H1 (cell line): Measurements from ENCODE around the gene FBXL17. TPM values are rescaled to one million over a fixed set of nuclear protein-coding genes. Genes with fewer than 3 reads are reported as not detected.

Experiments
- CTCF ChIA-PET: fragments of 300-600 bp; sonication (Branson Sonifier 250); formaldehyde crosslinking; loops from one replicate; lab custom pipeline; 2021; ENCODE audit not compliant: partially characterized antibody; lab: Charles Lee
- POLR2A ChIA-PET: fragments of 300-600 bp; sonication (Branson Sonifier 250); formaldehyde crosslinking; loops from one replicate; lab custom pipeline; 2021; ENCODE audit warnings: inconsistent platforms; ENCODE audit not compliant: partially characterized antibody; lab: Charles Lee
- DNase-seq, 2 experiments: peaks; one replicate each; pipeline versions ENCODE4 v3.0.0 to v3.0.0-alpha.2; 2010 to 2022; ENCODE audit warnings: low spot score in 2 of 2, low read depth in 1 of 2, mixed read lengths in 1 of 2
- FAIRE-seq: peaks from 2 replicates; lab custom pipeline; 2011; peaks lifted over from hg19 to GRCh38; lab: Jason Lieb, UNC
- H2AFZ ChIP-seq: 2 replicates; pipeline ENCODE4 v1.8.1; 2012; ENCODE audit warnings: low read length, inconsistent platforms
- H2AK5ac ChIP-seq: 2 replicates; pipeline ENCODE4 v1.6.1; 2013; ENCODE audit warnings: low read depth, low read length
- H2BK120ac ChIP-seq: replicated peaks from 2 replicates; pipeline ENCODE3; 2013; ENCODE audit warnings: low read depth, low read length, inconsistent platforms
- H2BK12ac ChIP-seq: 2 replicates; pipeline ENCODE4 v1.6.1; 2013; ENCODE audit warnings: low read depth, low read length
- H2BK15ac ChIP-seq: 2 replicates; pipeline ENCODE4 v1.6.1; 2013; ENCODE audit warnings: low read length
- H2BK20ac ChIP-seq: 2 replicates; pipeline ENCODE4 v1.6.1; 2013; ENCODE audit warnings: low read length
- H2BK5ac ChIP-seq: 2 replicates; pipeline ENCODE4 v1.6.1; 2013; ENCODE audit warnings: low read depth, low read length
- H3K14ac ChIP-seq: 2 replicates; pipeline ENCODE4 v1.6.1; 2013; ENCODE audit warnings: inconsistent platforms; ENCODE audit not compliant: insufficient read length
- H3K18ac ChIP-seq: 2 replicates; pipeline ENCODE4 v1.6.1; 2013; ENCODE audit warnings: low read length; ENCODE audit errors: extremely low read depth
- H3K23ac ChIP-seq: 2 replicates; pipeline ENCODE4 v1.6.1; 2013; ENCODE audit warnings: inconsistent platforms; ENCODE audit not compliant: insufficient read length
- H3K23me2 ChIP-seq: 2 replicates; pipeline ENCODE4 v1.6.1; 2013; ENCODE audit warnings: low read depth, low read length
- H3K27ac ChIP-seq: 2 replicates; pipeline ENCODE4 v1.6.1; 2011; ENCODE audit warnings: low read depth, low read length, inconsistent platforms
- H3K27me3 ChIP-seq, 4 experiments: replicated peaks in 1 of 4; 1 replicate in 1 of 4; 2 replicates in 3 of 4; pipeline versions ENCODE4 v1.6.1 to v1.8.1; 2011 to 2013; ENCODE audit warnings: low read length in 3 of 4, mild to moderate bottlenecking in 3 of 4, inconsistent platforms in 2 of 4, mixed read lengths in 2 of 4, moderate library complexity in 1 of 4; ENCODE audit not compliant: control insufficient read depth in 3 of 4, insufficient read depth in 3 of 4; ENCODE audit errors: extremely low read depth in 1 of 4
- H3K36me3 ChIP-seq, 4 experiments: 2 replicates each; pipeline versions ENCODE4 v1.6.1 to v1.8.1; 2011 to 2013; ENCODE audit warnings: mild to moderate bottlenecking in 4 of 4, low read length in 3 of 4, moderate library complexity in 2 of 4, control low read depth in 1 of 4, inconsistent platforms in 1 of 4; ENCODE audit not compliant: insufficient read depth in 4 of 4, control insufficient read depth in 2 of 4
- H3K4ac ChIP-seq: replicated peaks from 2 replicates; pipeline ENCODE3; 2013; ENCODE audit warnings: low read length, low read depth, mixed read lengths, inconsistent platforms; ENCODE audit not compliant: insufficient read length
- H3K4me1 ChIP-seq, 4 experiments: replicated peaks in 1 of 4; 1 replicate in 1 of 4; 2 replicates in 3 of 4; pipeline versions ENCODE4 v1.6.1 to v1.8.1; 2011 to 2013; ENCODE audit warnings: low read length in 3 of 4, inconsistent platforms in 2 of 4, mixed read lengths in 1 of 4; ENCODE audit not compliant: insufficient read depth in 4 of 4, control insufficient read depth in 3 of 4
- H3K4me2 ChIP-seq, 2 experiments: 2 replicates each; pipeline versions ENCODE4 v1.6.1 to v1.8.1; 2011 to 2013; ENCODE audit warnings: low read depth in 2 of 2, low read length in 2 of 2, control low read depth in 1 of 2, inconsistent platforms in 1 of 2, mild to moderate bottlenecking in 1 of 2; ENCODE audit not compliant: insufficient read depth in 1 of 2
- H3K4me3 ChIP-seq, 4 experiments: fragments of 200-600, 300-600 bp in 1 of 4; sonication (generic), shearing (Covaris generic), sonication (Bioruptor Twin) in 1 of 4; 2 replicates each; pipeline versions ENCODE4 v1.5.1 to v1.8.1; 2011 to 2016; ENCODE audit warnings: low read length in 4 of 4, low read depth in 3 of 4, control low read depth in 2 of 4, inconsistent platforms in 2 of 4, mild to moderate bottlenecking in 2 of 4, mixed read lengths in 1 of 4, moderate library complexity in 1 of 4; ENCODE audit not compliant: insufficient read depth in 2 of 4; ENCODE audit errors: extremely low read depth in 1 of 4
- H3K56ac ChIP-seq: replicated peaks from 2 replicates; pipeline ENCODE3; 2013; ENCODE audit warnings: low read depth, mild to moderate bottlenecking, mixed read lengths, low read length, inconsistent platforms; ENCODE audit not compliant: insufficient read length
- H3K79me1 ChIP-seq: 2 replicates; pipeline ENCODE4 v1.6.1; 2013; ENCODE audit warnings: low read depth, low read length, control low read depth
- H3K79me2 ChIP-seq, 2 experiments: 2 replicates each; pipeline versions ENCODE4 v1.6.1 to v1.8.1; 2012 to 2013; ENCODE audit warnings: low read length in 2 of 2, mild to moderate bottlenecking in 2 of 2, inconsistent platforms in 1 of 2; ENCODE audit not compliant: insufficient read depth in 2 of 2, control insufficient read depth in 1 of 2
- H3K9ac ChIP-seq, 4 experiments: replicated peaks in 1 of 4; 1 replicate in 1 of 4; 2 replicates in 3 of 4; pipeline versions ENCODE4 v1.6.1 to v1.8.1; 2011 to 2013; ENCODE audit warnings: low read depth in 3 of 4, low read length in 3 of 4, control low read depth in 2 of 4, mild to moderate bottlenecking in 2 of 4, moderate library complexity in 2 of 4, inconsistent platforms in 1 of 4; ENCODE audit errors: extremely low read depth in 1 of 4
- H3K9me3 ChIP-seq, 2 experiments: 2 replicates each; pipeline versions ENCODE4 v1.6.1 to v1.8.1; 2012 to 2013; ENCODE audit warnings: mild to moderate bottlenecking in 2 of 2, moderate library complexity in 2 of 2, control low read depth in 1 of 2, inconsistent platforms in 1 of 2, low read depth in 1 of 2, low read length in 1 of 2, mixed read lengths in 1 of 2; ENCODE audit not compliant: insufficient read depth in 2 of 2
- H4K20me1 ChIP-seq, 2 experiments: replicated peaks in 1 of 2; 2 replicates each; pipeline versions ENCODE3 to v1.8.1; 2011 to 2013; ENCODE audit warnings: inconsistent platforms in 2 of 2, low read length in 2 of 2, mild to moderate bottlenecking in 1 of 2; ENCODE audit not compliant: insufficient read depth in 2 of 2, control insufficient read depth in 1 of 2
- H4K5ac ChIP-seq: 2 replicates; pipeline ENCODE4 v1.6.1; 2013; ENCODE audit warnings: low read length, low read depth, mixed read lengths, inconsistent platforms; ENCODE audit not compliant: insufficient read length
- H4K8ac ChIP-seq: 2 replicates; pipeline ENCODE4 v1.8.0; 2013; ENCODE audit warnings: mild to moderate bottlenecking, moderate library complexity, low read length, inconsistent platforms; ENCODE audit not compliant: insufficient read depth; ENCODE audit errors: extremely low read depth
- H4K91ac ChIP-seq: replicated peaks from 2 replicates; pipeline ENCODE3; 2013; ENCODE audit warnings: low read length, mixed read lengths, inconsistent platforms; ENCODE audit not compliant: insufficient read length
- RAD21 ChIP-seq, 2 experiments: IDR thresholded peaks in 1 of 2; conservative IDR thresholded peaks in 1 of 2; 2 replicates each; pipeline ENCODE4 v1.6.1; 2011; ENCODE audit warnings: low read depth in 2 of 2, low read length in 2 of 2, improper control_type of control experiment in 1 of 2, inconsistent platforms in 1 of 2, mild to moderate bottlenecking in 1 of 2, moderate library complexity in 1 of 2
- TAF1 ChIP-seq: IDR thresholded peaks from 2 replicates; pipeline ENCODE4 v1.6.1; 2011; ENCODE audit warnings: mild to moderate bottlenecking, low read depth, low read length
- WGBS, 2 experiments: shearing (Covaris generic) in 1 of 2; methylation state at CpG; one replicate each; pipeline versions ENCODE4 v1.1.6 to v1.1.7; 2013 to 2015; ENCODE audit warnings: low lambda C conversion rate in 2 of 2, mixed read lengths in 2 of 2, inconsistent platforms in 1 of 2, low coverage in 1 of 2, missing lambda C conversion rate in 1 of 2; ENCODE audit not compliant: insufficient replicate concordance in 2 of 2, insufficient coverage in 1 of 2, insufficient read length in 1 of 2; ENCODE audit errors: extremely low coverage in 1 of 2, missing lambda C conversion rate in 1 of 2; 5-methylcytosine and 5-hydroxymethylcytosine counted together
- polyA plus RNA-seq, 7 experiments: library from polyadenylated mRNA; depleted of rRNA in 3 of 7; stranded (reverse) in 5 of 7; unstranded in 2 of 7; fragments of >200 nt in 5 of 7; fragments of 200-250 nt in 2 of 7; gene quantifications; 1 replicate in 5 of 7; 2 replicates in 1 of 7; 4 replicates in 1 of 7; pipeline versions ENCODE4 v1.2.1 to v1.2.3, GENCODE V29; 2011 to 2013; ENCODE audit warnings: missing spikeins in 2 of 7, mixed read lengths in 2 of 7
- total RNA-seq: library from RNA; stranded (reverse); fragmentation: NEBNext Ultra II Directional; extraction: Animal tissue kit (Norgen Biotek cat#: 25700); gene quantifications from 2 replicates; pipeline ENCODE4 v1.2.1, GENCODE V29; 2021

The FBXL17 gene
- total and polyA plus RNA-seq, 2 of the 8 experiments (the other 6 are each of a cell fraction or from before 2014, with no cell fraction given) = 0.35 to 4.3 TPM

DNA sequence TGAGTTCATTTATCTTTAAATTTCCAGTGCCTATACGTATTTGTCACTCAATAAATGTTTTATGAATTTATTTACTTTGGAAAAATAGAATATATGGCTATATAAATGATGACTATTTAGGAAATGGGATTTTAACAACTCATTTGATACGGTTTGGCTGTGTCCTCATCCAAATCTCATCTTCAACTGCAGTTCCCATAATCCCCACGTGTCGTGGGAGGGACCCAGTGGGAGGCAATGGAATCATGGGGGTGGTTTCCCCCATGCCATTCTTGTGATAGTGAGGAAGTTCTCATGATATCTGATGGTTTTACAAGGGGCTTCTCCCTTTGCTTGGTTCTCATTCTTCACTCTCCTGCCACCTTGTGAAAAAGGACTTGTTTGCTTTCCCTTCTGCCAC, 523.6 kb downstream of the FBXL17 start:
- no peaks in the 10 kb centered on the region for H3K9me3 ChIP-seq
- no peak overlapping the region for H2BK20ac ChIP-seq
- no peak overlapping the region for H3K23ac ChIP-seq
- H4K20me1 ChIP-seq = no peaks in the 10 kb centered on the region
- no peak overlapping the region for H2BK15ac ChIP-seq
- H3K23me2 ChIP-seq = no peaks in the 10 kb centered on the region
- H3K27me3 ChIP-seq = no peaks in the 10 kb centered on the region
- H3K4me3 ChIP-seq = no peak overlapping the region
- 72% methylated on average over 4 of the region's 4 CpGs; no CpG with 5 or more reads in 1 of the 2 experiments for WGBS, 2 experiments
- no peak overlapping the region for H3K4me2 ChIP-seq
- peak; percentile 32 for FAIRE-seq
- H4K91ac ChIP-seq = no peak overlapping the region
- no peaks in the 10 kb centered on the region for H3K36me3 ChIP-seq
- no peak overlapping the region for H3K9ac ChIP-seq
- H4K8ac ChIP-seq = no peak overlapping the region
- H2BK5ac ChIP-seq = no peak overlapping the region
- H2AFZ ChIP-seq = no peak overlapping the region
- TF ChIP-seq TAF1 = no peak
- peak in 1 of 2 experiments; percentile 17; a peak in 1 of 4 replicates for TF ChIP-seq RAD21 (IDR thresholded peaks at IDR 0.05 in 1 of 2, conservative IDR thresholded peaks at IDR 0.05 in 1 of 2; ENCODE audit: low read depth in 2 of 2, low read length in 2 of 2)
- DNase-seq = no peak
- H3K27ac ChIP-seq = no peak overlapping the region
- ChIA-PET CTCF (no interaction called here), POLR2A (no interaction called here)
- H3K4me1 ChIP-seq = no peaks in the 10 kb centered on the region; a peak in 1 of 7 replicates
- H3K79me2 ChIP-seq = no peaks in the 10 kb centered on the region
- no peak overlapping the region for H3K4ac ChIP-seq
- H3K18ac ChIP-seq = no peak overlapping the region
- H2BK12ac ChIP-seq = no peak overlapping the region
- H2AK5ac ChIP-seq = no peak overlapping the region
- H4K5ac ChIP-seq = no peak overlapping the region
- no peak overlapping the region for H3K14ac ChIP-seq
- no peaks in the 10 kb centered on the region for H3K79me1 ChIP-seq
- no peak overlapping the region for H3K56ac ChIP-seq
- H2BK120ac ChIP-seq = no peak overlapping the region
